AG04450 (cell line): ENCODE results near the gene KCTD1. TPM values are rescaled to one million over a fixed set of nuclear protein-coding genes. Genes with fewer than 3 reads are reported as not detected.

ENCODE experiments used
- CTCF ChIA-PET: fragments of 300-600, 350-600 bp; formaldehyde crosslinking; extraction: SDS; loops from one replicate; lab custom pipeline; 2022; ENCODE audit warnings: antibody characterized with exemption, inconsistent platforms; lab: Charles Lee
- POLR2A ChIA-PET: fragments of 350-600 bp; formaldehyde crosslinking; extraction: SDS; loops from one replicate; lab custom pipeline; 2021; ENCODE audit warnings: antibody characterized with exemption, inconsistent platforms; lab: Yijun Ruan, JAX
- DNase-seq: peaks from one replicate; pipeline ENCODE4 v3.0.0-alpha.2; 2011; ENCODE audit warnings: low read depth, low spot score
- H3K27ac ChIP-seq: one replicate; pipeline ENCODE4 v1.5.1; 2012; ENCODE audit warnings: low read depth, low read length, control low read depth
- H3K27me3 ChIP-seq: one replicate; pipeline ENCODE4 v1.6.0; 2012; ENCODE audit warnings: low read length; ENCODE audit not compliant: control insufficient read depth, insufficient read depth
- H3K4me3 ChIP-seq: 2 replicates; pipeline ENCODE4 v1.5.1; 2011; ENCODE audit warnings: mild to moderate bottlenecking, low read depth, low read length, control low read depth
- H3K9me3 ChIP-seq: 2 replicates; pipeline ENCODE4 v1.5.1; 2012; ENCODE audit warnings: low read length; ENCODE audit not compliant: control insufficient read depth, insufficient read depth
- CTCF ChIP-seq: IDR thresholded peaks from 2 replicates; pipeline ENCODE4 v1.5.1; 2011; ENCODE audit warnings: low read depth, low read length, control low read depth, inconsistent platforms
- polyA plus RNA-seq: library from polyadenylated mRNA; depleted of rRNA; stranded (reverse); fragments of >200 nt; gene quantifications from 2 replicates; pipeline ENCODE4 v1.2.3, GENCODE V29; 2011

KCTD1 gene
- polyA plus RNA-seq, 1 experiment = 5.0 TPM

DNA sequence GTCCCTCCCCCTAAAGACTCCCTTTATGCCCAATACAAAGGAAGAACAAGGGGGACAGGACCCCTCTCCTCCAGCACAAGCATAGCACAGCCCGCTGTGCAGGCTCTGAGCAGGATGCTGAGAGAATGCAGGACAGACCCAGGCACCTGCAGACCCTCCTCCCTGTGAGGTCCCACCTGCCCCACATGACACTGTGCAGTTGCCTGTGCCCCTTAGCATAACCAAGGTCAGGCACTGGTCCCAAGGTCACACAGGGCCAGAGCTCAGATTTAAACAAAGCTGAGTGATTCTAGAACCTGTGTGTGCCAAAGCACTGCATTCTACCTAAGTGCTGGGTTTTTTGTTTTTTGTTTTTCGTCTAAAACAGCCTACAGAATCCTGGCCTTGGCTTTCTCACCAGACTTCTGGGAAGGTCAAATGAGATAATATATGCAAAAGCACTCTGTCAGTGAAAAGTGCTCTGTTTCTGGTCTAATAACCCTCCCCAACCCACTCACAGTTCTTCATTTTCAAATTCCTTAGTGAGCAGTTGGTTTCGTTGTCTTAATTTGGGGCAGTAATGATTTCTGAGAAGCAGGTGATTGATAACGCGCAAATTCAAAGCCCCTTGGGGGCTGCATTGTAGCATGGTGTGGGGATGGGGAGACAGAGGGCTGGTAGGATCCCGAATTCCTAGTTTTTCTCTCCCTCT is 125.7 kb downstream of the KCTD1 start:
- no peaks in the 10 kb centered on the region for H3K9me3 ChIP-seq
- H3K4me3 ChIP-seq = no peak overlapping the region
- H3K27me3 ChIP-seq = peaks cover 6% of the 10 kb centered on the region
- DNase-seq = no peak
- H3K27ac ChIP-seq = no peak overlapping the region
- POLR2A ChIA-PET = no interaction called here
- TF ChIP-seq CTCF = no peak
- CTCF ChIA-PET = no interaction called here

DNA sequence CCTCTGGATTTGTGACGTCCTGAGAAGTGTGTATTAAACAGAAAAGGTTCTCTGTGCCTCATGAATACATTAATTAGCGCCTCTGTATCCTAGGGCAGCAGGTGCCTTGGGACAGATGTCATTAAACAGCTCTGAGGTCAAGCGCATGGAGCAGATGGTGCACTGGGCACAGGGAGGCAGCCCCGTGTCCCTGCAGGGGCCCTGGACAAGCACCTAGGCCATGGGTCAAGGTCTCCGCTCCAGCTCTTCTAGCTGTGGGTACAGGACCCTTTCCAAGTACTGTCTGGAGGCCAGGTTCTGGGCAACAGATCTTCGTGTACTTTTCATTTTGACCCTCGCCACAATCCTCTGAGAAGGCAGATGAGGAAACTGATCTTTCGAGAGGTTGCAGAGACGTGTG is 126.4 kb downstream of the KCTD1 start:
- POLR2A ChIA-PET = interaction anchor here (0.5 kb wide), 1 partner anchor 188 kb away, joined by 3 read pairs; no protein-coding TSS in a partner anchor
- no peak for DNase-seq

GRCh38 chr18:26421503-26421902 is 126.8 kb downstream of the KCTD1 start:
- Histone ChIP-seq H3K27me3 (peaks cover 6% of the 10 kb centered on the region), H3K27ac (no peak overlapping the region), H3K9me3 (no peaks in the 10 kb centered on the region), H3K4me3 (no peak overlapping the region)
- DNase-seq = no peak
- no peak for TF ChIP-seq CTCF
- POLR2A ChIA-PET = interaction anchor here (0.5 kb wide), 1 partner anchor 188 kb away, joined by 3 read pairs; no protein-coding TSS in a partner anchor
- CTCF ChIA-PET = no interaction called here

More for the DNA sequence above, 126.4 kb downstream of the KCTD1 start:
- TF ChIP-seq CTCF = no peak
- H3K4me3 ChIP-seq = no peak overlapping the region
- CTCF ChIA-PET = no interaction called here
- peaks cover 6% of the 10 kb centered on the region for H3K27me3 ChIP-seq
- no peaks in the 10 kb centered on the region for H3K9me3 ChIP-seq
- H3K27ac ChIP-seq = no peak overlapping the region

GRCh38 chr18:26419746-26420145 is 128.6 kb downstream of the KCTD1 start:
- Histone ChIP-seq H3K9me3 (no peaks in the 10 kb centered on the region), H3K27ac (no peak overlapping the region), H3K27me3 (peaks cover 9% of the 10 kb centered on the region), H3K4me3 (no peak overlapping the region)
- POLR2A ChIA-PET = no interaction called here
- CTCF ChIA-PET = interaction anchor here (0.7 kb wide), 1 partner anchor 127 kb away, joined by 3 read pairs; no protein-coding TSS in a partner anchor
- no peak for DNase-seq
- no peak for TF ChIP-seq CTCF

DNA sequence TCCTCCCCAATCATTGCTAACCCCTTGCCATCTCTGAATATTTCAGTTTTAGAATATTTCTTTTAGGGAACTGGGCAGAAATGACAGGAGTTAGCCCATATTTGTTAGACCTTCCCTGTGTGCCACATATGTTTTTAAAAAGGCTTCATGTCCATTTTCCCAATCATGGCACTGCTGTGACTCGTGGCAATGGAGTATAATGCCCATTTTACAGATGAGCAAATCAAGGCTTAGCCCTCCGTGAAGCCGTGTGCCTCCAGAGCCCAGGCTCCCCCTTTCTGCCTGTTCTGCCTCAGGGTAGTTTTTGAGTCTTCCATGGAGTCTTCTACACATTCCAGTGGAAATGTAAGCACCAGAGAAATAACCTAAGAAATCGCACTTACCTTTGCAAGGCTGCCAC is 130.1 kb downstream of the KCTD1 start:
- CTCF ChIA-PET = no interaction called here
- Histone ChIP-seq H3K27ac (no peak overlapping the region), H3K4me3 (no peak overlapping the region), H3K27me3 (peaks cover 9% of the 10 kb centered on the region), H3K9me3 (no peaks in the 10 kb centered on the region)
- no peak for DNase-seq
- no peak for TF ChIP-seq CTCF
- POLR2A ChIA-PET = no interaction called here
